Body of pancreas (tissue), 4 donors: Measurements from ENCODE around the gene BMPR2.

Source experiments
- CTCF ChIP-seq, 7 experiments: fragments of 450-650 bp in 4 of 7; fragments of 200-600 bp in 3 of 7; sonication (generic) in 3 of 7; IDR thresholded peaks; one replicate each; pipeline ENCODE4 v1.5.1; 2016 to 2019; ENCODE audit warnings: antibody characterized with exemption in 7 of 7
- POLR2A ChIP-seq, 3 donors: fragments of 450-650 bp; IDR thresholded peaks; one replicate each; pipeline ENCODE4 v1.6.1; 2016; ENCODE audit warnings: antibody characterized with exemption in 3 of 3, mild to moderate bottlenecking in 2 of 3

GRCh38 chr2:202605174-202605573, 229.0 kb downstream of the BMPR2 start:
- TF ChIP-seq CTCF (IDR thresholded peaks at IDR 0.05), result no peak
- TF ChIP-seq POLR2A (IDR thresholded peaks at IDR 0.05), result no peak
